ENCODE measurements around the gene INTS13.
"Not testable (repeated sequence)": the region's sequence is repeated elsewhere in the genome, so short reads cannot be mapped to it uniquely, and the experiment has no call there.

The INTS13 gene

GRCh38 chr12:26869104-26869494 is 68.7 kb downstream of the INTS13 start:
- DNase-seq: no peak

GRCh38 chr12:26868447-26869103 is 69.2 kb downstream of the INTS13 start:
- DNase-seq: no peak

- DNase-seq: no peak
These were observed 70.7 kb downstream of the INTS13 start for GRCh38 chr12:26867080-26867479.

- DNase-seq: peak in 1 of 2 experiments; percentile 43
These were observed 74.3 kb downstream of the INTS13 start for GRCh38 chr12:26863515-26863914.

GRCh38 chr12:26862787-26863186 is 75.0 kb downstream of the INTS13 start:
- not testable (repeated sequence) for DNase-seq

GRCh38 chr12:26861690-26862089 is 76.1 kb downstream of the INTS13 start:
- no peak for DNase-seq

- DNase-seq: no peak
These were observed 80.2 kb downstream of the INTS13 start for GRCh38 chr12:26857465-26858176.

GRCh38 chr12:26855337-26855736 is 82.4 kb downstream of the INTS13 start:
- no peak for DNase-seq
